Effector memory CD8-positive, alpha-beta T cell (primary cell): ENCODE results near the gene VAMP5.
"Not testable (repeated sequence)": the region's sequence is repeated elsewhere in the genome, so short reads cannot be mapped to it uniquely, and the experiment has no call there.

Source experiments
- ATAC-seq: fragments of 150-1000 bp; cut with Tn5 transposase; replicated peaks from 2 replicates; pipeline ENCODE4 v1.10.0; 2021; ENCODE audit warnings: mild to moderate bottlenecking, moderate library complexity
- DNase-seq, 3 experiments: peaks; one replicate each; pipeline ENCODE4 v3.0.0; 2021
- H3K27ac Mint-ChIP-seq, 2 donors: one replicate each; pipeline ENCODE4 v1.8.0; 2022; ENCODE audit warnings: mild to moderate bottlenecking in 2 of 2, mixed read lengths in 2 of 2, moderate library complexity in 2 of 2
- H3K27me3 Mint-ChIP-seq, 2 donors: one replicate each; pipeline ENCODE4 v1.8.0; 2022; ENCODE audit warnings: mixed read lengths in 2 of 2
- H3K36me3 Mint-ChIP-seq: one replicate; pipeline ENCODE4 v1.8.0; 2022; ENCODE audit warnings: mild to moderate bottlenecking, moderate library complexity, mixed read lengths; ENCODE audit not compliant: insufficient read depth
- H3K4me1 Mint-ChIP-seq, 2 donors: one replicate each; pipeline ENCODE4 v1.8.0; 2022; ENCODE audit warnings: low read depth in 2 of 2, mixed read lengths in 2 of 2
- H3K4me3 Mint-ChIP-seq, 2 donors: one replicate each; pipeline ENCODE4 v1.8.0; 2022; ENCODE audit warnings: mild to moderate bottlenecking in 2 of 2, mixed read lengths in 2 of 2, moderate library complexity in 2 of 2
- H3K9me3 Mint-ChIP-seq, 2 donors: one replicate each; pipeline ENCODE4 v1.8.0; 2022; ENCODE audit warnings: mixed read lengths in 2 of 2

Gene VAMP5

GRCh38 chr2:85604133-85604444 lies 19.9 kb downstream of the VAMP5 start:
- not testable (repeated sequence) for ATAC-seq, H3K27me3 Mint-ChIP-seq, H3K9me3 Mint-ChIP-seq, DNase-seq, H3K27ac Mint-ChIP-seq
- H3K4me3 Mint-ChIP-seq = peak overlapping the region in 1 of 2 donors; percentile 86
- H3K4me1 Mint-ChIP-seq = peaks cover 25 to 38% of the 10 kb centered on the region in 2 donors
- H3K36me3 Mint-ChIP-seq = peaks cover 21% of the 10 kb centered on the region

- DNase-seq (no peak), ATAC-seq (no peak)
- no peak overlapping the region for H3K27ac Mint-ChIP-seq
- no peak overlapping the region for H3K4me3 Mint-ChIP-seq
- H3K27me3 Mint-ChIP-seq = no peaks in the 10 kb centered on the region
- H3K36me3 Mint-ChIP-seq = peaks cover 27% of the 10 kb centered on the region
- peaks cover 26 to 42% of the 10 kb centered on the region in 2 donors for H3K4me1 Mint-ChIP-seq
- no peaks in the 10 kb centered on the region for H3K9me3 Mint-ChIP-seq
Observed at GRCh38 chr2:85604568-85605339, 20.5 kb downstream of the VAMP5 start.

GRCh38 chr2:85605406-85606115 lies 21.3 kb downstream of the VAMP5 start:
- no peak for DNase-seq
- Mint-ChIP-seq H3K4me3 (no peak overlapping the region), H3K36me3 (peaks cover 28% of the 10 kb centered on the region), H3K27ac (peak overlapping the region in 1 of 2 donors; percentile 29), H3K4me1 (peaks cover 32 to 47% of the 10 kb centered on the region in 2 donors), H3K9me3 (no peaks in the 10 kb centered on the region), H3K27me3 (no peaks in the 10 kb centered on the region)
- ATAC-seq = no peak

- Mint-ChIP-seq H3K4me1 (peaks cover 31 to 45% of the 10 kb centered on the region in 2 donors), H3K4me3 (no peak overlapping the region), H3K36me3 (peaks cover 31% of the 10 kb centered on the region), H3K9me3 (no peaks in the 10 kb centered on the region), H3K27me3 (no peaks in the 10 kb centered on the region), H3K27ac (no peak overlapping the region)
- no peak for ATAC-seq
- DNase-seq = no peak
Observed at GRCh38 chr2:85606116-85606455, 21.9 kb downstream of the VAMP5 start.

GRCh38 chr2:85607268-85608215 lies 23.3 kb downstream of the VAMP5 start:
- no peak for DNase-seq
- no peaks in the 10 kb centered on the region for H3K9me3 Mint-ChIP-seq
- H3K36me3 Mint-ChIP-seq = peaks cover 34% of the 10 kb centered on the region
- ATAC-seq = no peak
- H3K27ac Mint-ChIP-seq = peak overlapping the region; percentile 20 to 79
- H3K27me3 Mint-ChIP-seq = no peaks in the 10 kb centered on the region
- no peak overlapping the region for H3K4me3 Mint-ChIP-seq
- H3K4me1 Mint-ChIP-seq = peaks cover 26 to 38% of the 10 kb centered on the region in 2 donors

- H3K9me3 Mint-ChIP-seq = no peaks in the 10 kb centered on the region
- H3K27ac Mint-ChIP-seq = peak overlapping the region; percentile 79 to 91
- H3K27me3 Mint-ChIP-seq = no peaks in the 10 kb centered on the region
- ATAC-seq (no peak), DNase-seq (no peak)
- H3K4me3 Mint-ChIP-seq = peak overlapping the region; percentile 90 to 97
- H3K4me1 Mint-ChIP-seq = peaks cover 20 to 25% of the 10 kb centered on the region in 2 donors
- peaks cover 41% of the 10 kb centered on the region for H3K36me3 Mint-ChIP-seq
Observed at GRCh38 chr2:85611217-85611704, 27.0 kb downstream of the VAMP5 start.

- Mint-ChIP-seq H3K27ac (peak within 1 kb of the TSS; percentile 79 to 91), H3K9me3 (no peaks in the 10 kb centered on the region)
- peak; percentile 72 for ATAC-seq
Observed at GRCh38 chr2:85611705-85612587, 27.7 kb downstream of the VAMP5 start, which contains the start of gene C2orf68. TSS of gene C2orf68 (minus strand) at chr2:85612066. CDS start at chr2:85611984, 82 bp downstream.

GRCh38 chr2:85613717-85614515 lies 29.7 kb downstream of the VAMP5 start:
- H3K36me3 Mint-ChIP-seq = peaks cover 47% of the 10 kb centered on the region
- no peaks in the 10 kb centered on the region for H3K27me3 Mint-ChIP-seq
- no peaks in the 10 kb centered on the region for H3K9me3 Mint-ChIP-seq
- no peak for ATAC-seq
- no peak overlapping the region for H3K4me3 Mint-ChIP-seq
- no peak for DNase-seq
- H3K4me1 Mint-ChIP-seq = peaks cover 19% of the 10 kb centered on the region in 2 donors
- H3K27ac Mint-ChIP-seq = no peak overlapping the region

More at GRCh38 chr2:85611705-85612587, 27.7 kb downstream of the VAMP5 start, which contains the start of gene C2orf68:
- Mint-ChIP-seq H3K4me3 (peak within 1 kb of the TSS; percentile 90 to 97), H3K36me3 (peaks cover 48% of the 10 kb centered on the region), H3K4me1 (peaks cover 20 to 22% of the 10 kb centered on the region in 2 donors), H3K27me3 (no peaks in the 10 kb centered on the region)
- DNase-seq = peak; percentile 73 to 78 (median 77)

GRCh38 chr2:85614757-85615156 lies 30.5 kb downstream of the VAMP5 start:
- H3K27ac Mint-ChIP-seq, H3K9me3 Mint-ChIP-seq, DNase-seq, H3K4me3 Mint-ChIP-seq, H3K27me3 Mint-ChIP-seq, ATAC-seq: not testable (repeated sequence)
- H3K4me1 Mint-ChIP-seq = peaks cover 16 to 18% of the 10 kb centered on the region in 2 donors
- peaks cover 47% of the 10 kb centered on the region for H3K36me3 Mint-ChIP-seq

GRCh38 chr2:85615413-85615728 lies 31.1 kb downstream of the VAMP5 start:
- Mint-ChIP-seq H3K9me3 (no peaks in the 10 kb centered on the region), H3K4me3 (no peak overlapping the region), H3K4me1 (peaks cover 13 to 14% of the 10 kb centered on the region in 2 donors), H3K36me3 (peaks cover 51% of the 10 kb centered on the region), H3K27me3 (no peaks in the 10 kb centered on the region), H3K27ac (peak overlapping the region in 1 of 2 donors; percentile 92)
- DNase-seq (no peak), ATAC-seq (no peak)

- Mint-ChIP-seq H3K4me3 (peak overlapping the region; percentile 96), H3K36me3 (peaks cover 57% of the 10 kb centered on the region), H3K4me1 (peaks cover 8 to 11% of the 10 kb centered on the region in 2 donors)
- not testable (repeated sequence) for H3K9me3 Mint-ChIP-seq, H3K27me3 Mint-ChIP-seq, DNase-seq, H3K27ac Mint-ChIP-seq, ATAC-seq
Observed at GRCh38 chr2:85617723-85618122, 33.5 kb downstream of the VAMP5 start.

GRCh38 chr2:85619617-85620016 lies 35.4 kb downstream of the VAMP5 start:
- DNase-seq (no peak), ATAC-seq (no peak)
- Mint-ChIP-seq H3K4me1 (peaks cover 8 to 11% of the 10 kb centered on the region in 2 donors), H3K9me3 (no peaks in the 10 kb centered on the region), H3K27ac (no peak overlapping the region), H3K4me3 (no peak overlapping the region), H3K27me3 (no peaks in the 10 kb centered on the region), H3K36me3 (peaks cover 71% of the 10 kb centered on the region)
